ENCODE data around the gene ANKRD34A.

- TF ChIP-seq POLR2A (IDR thresholded peaks at IDR 0.05) (no peak), POLR2AphosphoS5 (IDR thresholded peaks at IDR 0.05; ENCODE audit: insufficient read depth in 1 of 2, low read depth in 1 of 2) (no peak), CTCF (IDR thresholded peaks at IDR 0.05) (no peak)
Observed at GRCh38 chr1:146013559-146013922, 49.2 kb upstream of the ANKRD34A start.

All from vagina (tissue), 2 donors.